Prostate gland (tissue), 2 donors: ENCODE results near the gene EFR3B.

Experiments used
- POLR2A ChIP-seq: fragments of 450-650 bp; IDR thresholded peaks from one replicate; pipeline ENCODE4 v1.6.1; 2016; ENCODE audit warnings: antibody characterized with exemption, mild to moderate bottlenecking
- POLR2AphosphoS5 ChIP-seq: sonication (generic); formaldehyde crosslinking; IDR thresholded peaks from one replicate; pipeline ENCODE4 v1.6.1; 2017; ENCODE audit warnings: antibody characterized with exemption
- TF ChIP-seq, protein P1 (sequence below), 4 experiments: fragments of 200-600 bp in 2 of 4; fragments of 450-650 bp in 2 of 4; sonication (generic) in 2 of 4; IDR thresholded peaks; 1 replicate in 3 of 4; 2 replicates in 1 of 4; pipeline ENCODE4 v1.5.1; 2016 to 2019; ENCODE audit warnings: antibody characterized with exemption in 4 of 4, mild to moderate bottlenecking in 2 of 4, moderate library complexity in 2 of 4

DNA sequence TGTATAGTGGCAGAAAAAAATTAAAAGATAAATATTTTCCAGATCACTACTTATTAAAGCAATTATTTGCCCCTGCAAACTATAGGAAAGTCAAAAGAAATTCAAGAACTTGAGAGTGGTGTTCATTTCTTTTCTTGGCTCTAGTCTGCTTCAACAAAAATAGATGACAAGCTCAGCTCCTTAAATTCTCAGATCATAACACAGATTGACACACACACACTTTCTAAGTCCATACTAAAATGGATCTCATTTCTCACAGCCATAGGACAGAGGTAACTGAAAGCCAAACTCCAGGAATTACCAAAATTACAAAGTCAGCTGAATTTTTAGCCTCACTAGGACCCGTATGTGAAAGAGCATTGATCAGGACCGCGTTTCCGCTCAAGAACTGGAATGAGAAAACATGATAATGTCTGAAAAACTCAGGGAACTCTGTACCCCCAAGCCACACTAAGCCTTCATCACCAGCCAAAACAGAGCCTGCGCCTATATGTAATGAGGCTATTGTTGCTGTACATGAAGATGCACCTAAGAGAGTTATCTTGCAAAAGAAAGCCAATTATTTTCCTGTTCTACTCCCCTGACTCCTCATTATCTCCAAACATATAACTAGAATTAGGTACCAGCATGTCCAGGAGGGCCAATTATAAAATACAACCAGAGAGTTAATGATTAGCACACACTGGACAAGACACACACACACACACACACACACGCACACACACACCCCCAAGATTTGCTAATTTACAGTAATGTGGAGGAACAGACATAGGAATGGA lies 16.5 kb upstream of the EFR3B start:
- TF ChIP-seq, protein P1, sequence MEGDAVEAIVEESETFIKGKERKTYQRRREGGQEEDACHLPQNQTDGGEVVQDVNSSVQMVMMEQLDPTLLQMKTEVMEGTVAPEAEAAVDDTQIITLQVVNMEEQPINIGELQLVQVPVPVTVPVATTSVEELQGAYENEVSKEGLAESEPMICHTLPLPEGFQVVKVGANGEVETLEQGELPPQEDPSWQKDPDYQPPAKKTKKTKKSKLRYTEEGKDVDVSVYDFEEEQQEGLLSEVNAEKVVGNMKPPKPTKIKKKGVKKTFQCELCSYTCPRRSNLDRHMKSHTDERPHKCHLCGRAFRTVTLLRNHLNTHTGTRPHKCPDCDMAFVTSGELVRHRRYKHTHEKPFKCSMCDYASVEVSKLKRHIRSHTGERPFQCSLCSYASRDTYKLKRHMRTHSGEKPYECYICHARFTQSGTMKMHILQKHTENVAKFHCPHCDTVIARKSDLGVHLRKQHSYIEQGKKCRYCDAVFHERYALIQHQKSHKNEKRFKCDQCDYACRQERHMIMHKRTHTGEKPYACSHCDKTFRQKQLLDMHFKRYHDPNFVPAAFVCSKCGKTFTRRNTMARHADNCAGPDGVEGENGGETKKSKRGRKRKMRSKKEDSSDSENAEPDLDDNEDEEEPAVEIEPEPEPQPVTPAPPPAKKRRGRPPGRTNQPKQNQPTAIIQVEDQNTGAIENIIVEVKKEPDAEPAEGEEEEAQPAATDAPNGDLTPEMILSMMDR (IDR thresholded peaks at IDR 0.05), result no peak
- no peak for TF ChIP-seq POLR2A
- TF ChIP-seq POLR2AphosphoS5, result no peak
